ENCODE results near the gene ABCF2. TPM values are rescaled to one million over a fixed set of nuclear protein-coding genes. Genes with fewer than 3 reads are reported as not detected.
A peak's percentile ranks its signal among the peaks of the same experiment; 100 is the strongest.

The ABCF2 gene
- total RNA-seq, 1 donor from 2014 or later = 35.8 TPM

GRCh38 chr7:151173386-151174245 lies 53.4 kb downstream of the ABCF2 start:
- TF ChIP-seq, protein P1, sequence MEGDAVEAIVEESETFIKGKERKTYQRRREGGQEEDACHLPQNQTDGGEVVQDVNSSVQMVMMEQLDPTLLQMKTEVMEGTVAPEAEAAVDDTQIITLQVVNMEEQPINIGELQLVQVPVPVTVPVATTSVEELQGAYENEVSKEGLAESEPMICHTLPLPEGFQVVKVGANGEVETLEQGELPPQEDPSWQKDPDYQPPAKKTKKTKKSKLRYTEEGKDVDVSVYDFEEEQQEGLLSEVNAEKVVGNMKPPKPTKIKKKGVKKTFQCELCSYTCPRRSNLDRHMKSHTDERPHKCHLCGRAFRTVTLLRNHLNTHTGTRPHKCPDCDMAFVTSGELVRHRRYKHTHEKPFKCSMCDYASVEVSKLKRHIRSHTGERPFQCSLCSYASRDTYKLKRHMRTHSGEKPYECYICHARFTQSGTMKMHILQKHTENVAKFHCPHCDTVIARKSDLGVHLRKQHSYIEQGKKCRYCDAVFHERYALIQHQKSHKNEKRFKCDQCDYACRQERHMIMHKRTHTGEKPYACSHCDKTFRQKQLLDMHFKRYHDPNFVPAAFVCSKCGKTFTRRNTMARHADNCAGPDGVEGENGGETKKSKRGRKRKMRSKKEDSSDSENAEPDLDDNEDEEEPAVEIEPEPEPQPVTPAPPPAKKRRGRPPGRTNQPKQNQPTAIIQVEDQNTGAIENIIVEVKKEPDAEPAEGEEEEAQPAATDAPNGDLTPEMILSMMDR (IDR thresholded peaks at IDR 0.05) = no peak
- H3K36me3 Mint-ChIP-seq (ENCODE audit: low read depth) = no peaks in the 10 kb centered on the region
- H3K9me3 Mint-ChIP-seq (ENCODE audit: low read depth) = no peaks in the 10 kb centered on the region
- H3K4me3 Mint-ChIP-seq (ENCODE audit: unreplicated experiment) = no peak overlapping the region
- H3K27me3 Mint-ChIP-seq (ENCODE audit: low read depth) = peaks cover 48% of the 10 kb centered on the region
- peaks cover under 1% of the 10 kb centered on the region for H3K4me1 Mint-ChIP-seq (ENCODE audit: low read depth)
- H3K27ac Mint-ChIP-seq (ENCODE audit: unreplicated experiment) = no peak overlapping the region
- DNase-seq (ENCODE audit: low spot score) = no peak

- TF ChIP-seq, protein P1 (IDR thresholded peaks at IDR 0.05) = peak; percentile 100
- no peaks in the 10 kb centered on the region for H3K36me3 Mint-ChIP-seq (ENCODE audit: low read depth)
- no peak overlapping the region for H3K4me3 Mint-ChIP-seq (ENCODE audit: unreplicated experiment)
These were observed 54.5 kb downstream of the ABCF2 start for GRCh38 chr7:151172273-151173141.

DNA sequence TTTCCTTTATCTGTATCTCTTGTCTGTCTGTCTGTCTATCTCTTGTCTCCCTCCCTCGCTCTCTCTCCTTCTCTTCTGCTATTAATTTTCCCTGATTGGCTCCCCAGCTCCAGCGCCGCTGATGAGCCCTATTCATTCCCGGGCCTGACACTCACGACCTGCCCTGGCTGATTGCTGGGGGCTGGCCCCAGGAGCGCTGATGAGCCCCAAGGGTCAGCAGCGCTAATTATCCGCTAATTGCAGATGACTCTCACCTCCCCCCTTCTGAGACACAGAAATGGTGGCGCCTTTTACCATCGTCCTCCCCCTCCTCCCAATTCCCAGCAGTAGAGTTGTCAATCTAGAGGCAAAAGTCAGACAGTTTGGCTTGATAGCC lies 58.2 kb downstream of the ABCF2 start:
- Mint-ChIP-seq H3K27me3 (ENCODE audit: low read depth) (peaks cover 37% of the 10 kb centered on the region), H3K4me1 (ENCODE audit: low read depth) (peaks cover 5% of the 10 kb centered on the region), H3K4me3 (ENCODE audit: unreplicated experiment) (peak overlapping the region; percentile 50), H3K27ac (ENCODE audit: unreplicated experiment) (no peak overlapping the region), H3K9me3 (ENCODE audit: low read depth) (no peaks in the 10 kb centered on the region), H3K36me3 (ENCODE audit: low read depth) (no peaks in the 10 kb centered on the region)
- DNase-seq (ENCODE audit: low spot score) = no peak
- TF ChIP-seq, protein P1 (IDR thresholded peaks at IDR 0.05) = no peak

More at GRCh38 chr7:151172273-151173141, 54.5 kb downstream of the ABCF2 start:
- Mint-ChIP-seq H3K27me3 (ENCODE audit: low read depth) (peaks cover 43% of the 10 kb centered on the region), H3K4me1 (ENCODE audit: low read depth) (peaks cover 5% of the 10 kb centered on the region), H3K9me3 (ENCODE audit: low read depth) (no peaks in the 10 kb centered on the region), H3K27ac (ENCODE audit: unreplicated experiment) (no peak overlapping the region)
- no peak for DNase-seq (ENCODE audit: low spot score)

- Mint-ChIP-seq H3K4me3 (ENCODE audit: unreplicated experiment) (peak overlapping the region; percentile 50), H3K36me3 (ENCODE audit: low read depth) (no peaks in the 10 kb centered on the region), H3K27ac (ENCODE audit: unreplicated experiment) (no peak overlapping the region), H3K9me3 (ENCODE audit: low read depth) (no peaks in the 10 kb centered on the region), H3K4me1 (ENCODE audit: low read depth) (peaks cover 5% of the 10 kb centered on the region), H3K27me3 (ENCODE audit: low read depth) (peaks cover 33% of the 10 kb centered on the region)
- DNase-seq (ENCODE audit: low spot score) = no peak
- TF ChIP-seq, protein P1 (IDR thresholded peaks at IDR 0.05) = peak; percentile 81
These were observed 58.8 kb downstream of the ABCF2 start for GRCh38 chr7:151168003-151168786.

Data from chondrocyte (in vitro differentiated cells).